KMS-11 (cell line): ENCODE data around the gene SERPINB6.
"Not testable (repeated sequence)": the region's sequence is repeated elsewhere in the genome, so short reads cannot be mapped to it uniquely, and the experiment has no call there.

Experiments used
- H2AFZ ChIP-seq: fragments of 200-600 bp; sonication (generic); 2 replicates; pipeline ENCODE4 v1.6.1; 2016; ENCODE audit warnings: antibody characterized with exemption, mixed run types, low read depth
- H3K27ac ChIP-seq: fragments of 200-600 bp; sonication (generic); 2 replicates; pipeline ENCODE4 v1.6.1; 2016; ENCODE audit warnings: mild to moderate bottlenecking, mixed run types
- H3K27me3 ChIP-seq: fragments of 200-600 bp; sonication (generic); 2 replicates; pipeline ENCODE4 v1.6.1; 2017; ENCODE audit warnings: mild to moderate bottlenecking, low read depth, mixed run types, moderate library complexity; ENCODE audit not compliant: insufficient read depth
- H3K36me3 ChIP-seq: fragments of 200-600 bp; sonication (generic); 2 replicates; pipeline ENCODE4 v1.6.1; 2017; ENCODE audit warnings: mild to moderate bottlenecking, mixed run types; ENCODE audit not compliant: insufficient read depth
- H3K4me1 ChIP-seq: fragments of 200-600 bp; sonication (generic); 2 replicates; pipeline ENCODE4 v1.6.1; 2016; ENCODE audit warnings: mild to moderate bottlenecking, low read depth, mixed run types; ENCODE audit not compliant: poor library complexity, severe bottlenecking
- H3K4me2 ChIP-seq: fragments of 200-600 bp; sonication (generic); 2 replicates; pipeline ENCODE4 v1.7.0; 2016; ENCODE audit warnings: mild to moderate bottlenecking, mixed run types
- H3K4me3 ChIP-seq: fragments of 200-600 bp; sonication (generic); IDR thresholded peaks from 2 replicates; pipeline ENCODE4 v1.6.1; 2017; ENCODE audit warnings: low read depth, low read length, mixed read lengths; ENCODE audit not compliant: insufficient read depth
- H3K79me2 ChIP-seq: fragments of 200-600 bp; sonication (generic); 2 replicates; pipeline ENCODE4 v1.6.1; 2016; ENCODE audit warnings: low read depth, mixed run types; ENCODE audit not compliant: insufficient read depth
- H3K9ac ChIP-seq: fragments of 200-600 bp; sonication (generic); 2 replicates; pipeline ENCODE4 v1.6.1; 2016; ENCODE audit warnings: mild to moderate bottlenecking, mixed run types
- H4K20me1 ChIP-seq: fragments of 200-600 bp; sonication (generic); 2 replicates; pipeline ENCODE4 v1.6.1; 2016; ENCODE audit warnings: mild to moderate bottlenecking, mixed run types; ENCODE audit not compliant: insufficient read depth
- TF ChIP-seq, protein P1 (sequence below): fragments of 200-600 bp; sonication (generic); conservative IDR thresholded peaks from 2 replicates; pipeline ENCODE4 v1.6.1; 2017; ENCODE audit warnings: low read depth, mild to moderate bottlenecking, antibody characterized with exemption, low read length, moderate library complexity, mixed read lengths

The SERPINB6 gene

DNA sequence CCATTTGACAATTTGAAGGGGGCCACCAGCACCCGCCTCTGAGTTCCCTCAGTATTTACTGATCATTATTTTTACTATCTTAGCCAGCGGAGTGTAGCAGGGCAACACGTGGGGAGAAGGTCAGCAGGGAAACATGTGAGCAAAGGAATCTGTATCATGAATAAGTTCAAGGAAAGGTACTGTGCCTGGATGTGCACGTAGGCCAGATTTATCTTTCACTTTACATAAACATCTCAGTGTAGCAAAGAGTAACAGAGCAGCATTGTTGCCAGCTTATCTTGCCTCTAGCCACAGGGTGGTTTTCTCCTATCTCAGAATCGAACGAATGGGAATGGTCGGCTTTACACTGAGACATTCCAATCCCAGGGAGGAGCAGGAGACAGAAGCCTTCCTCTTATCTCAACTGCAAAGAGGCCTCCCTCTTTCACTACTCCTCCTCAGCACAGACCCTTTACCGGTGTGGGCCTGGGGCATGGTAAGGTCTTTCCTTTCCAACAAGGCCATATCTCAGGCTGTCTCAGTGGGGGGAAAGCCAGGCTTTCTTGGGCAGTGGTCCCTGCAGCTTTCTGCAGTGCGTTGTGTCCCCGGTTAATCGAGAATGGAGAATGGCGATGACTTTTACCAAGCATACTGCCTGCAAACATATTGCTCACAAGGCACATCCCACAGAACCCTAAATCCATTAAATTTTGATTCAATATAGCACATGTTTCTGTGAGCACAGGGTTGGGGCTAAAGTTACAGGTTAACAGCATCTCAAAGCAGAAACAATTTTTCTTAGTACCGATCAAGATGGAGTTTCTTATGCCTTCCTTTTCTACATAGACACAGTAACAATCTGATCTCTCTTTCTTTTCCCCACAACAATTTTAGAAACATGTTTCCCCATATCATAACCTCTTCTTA lies 45.3 kb downstream of the SERPINB6 start:
- H3K79me2 ChIP-seq, H3K27me3 ChIP-seq, H4K20me1 ChIP-seq, H2AFZ ChIP-seq, H3K9ac ChIP-seq, H3K36me3 ChIP-seq, H3K4me1 ChIP-seq, H3K27ac ChIP-seq, H3K4me3 ChIP-seq, H3K4me2 ChIP-seq: not testable (repeated sequence)

DNA sequence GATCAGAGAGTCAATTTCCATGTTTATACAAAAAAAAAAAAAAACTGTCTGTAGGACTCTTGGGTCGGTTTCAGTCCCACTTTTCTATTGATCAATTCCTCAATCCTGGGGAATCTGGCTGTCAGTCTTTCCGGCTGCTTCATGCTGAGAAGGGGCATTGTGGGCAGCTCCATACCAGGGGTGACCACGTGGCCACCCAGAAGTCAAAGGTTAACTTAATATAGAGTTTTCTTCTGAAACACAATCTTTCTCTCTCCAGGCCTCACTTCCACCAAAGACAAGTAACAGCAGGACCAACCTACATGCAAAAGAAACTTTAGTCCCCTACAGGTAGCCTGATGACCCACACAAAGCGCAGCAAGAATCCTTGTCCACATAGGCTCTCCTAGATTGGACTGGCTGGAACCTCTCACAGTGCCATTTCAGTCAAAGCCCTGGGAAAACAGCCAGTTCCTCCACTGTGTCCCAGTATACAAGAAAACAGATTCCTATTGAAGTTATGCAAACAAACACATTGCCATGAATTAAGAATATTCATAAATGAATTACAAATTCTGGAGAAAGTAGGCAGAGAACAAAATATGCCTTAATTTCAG lies 49.7 kb downstream of the SERPINB6 start:
- no peaks in the 10 kb centered on the region for H3K36me3 ChIP-seq
- no peak overlapping the region for H3K4me2 ChIP-seq
- no peak overlapping the region for H2AFZ ChIP-seq
- H3K27ac ChIP-seq: no peak overlapping the region
- H3K27me3 ChIP-seq: no peaks in the 10 kb centered on the region
- H3K4me3 ChIP-seq: no peak overlapping the region
- H3K79me2 ChIP-seq: no peaks in the 10 kb centered on the region
- no peak overlapping the region for H3K9ac ChIP-seq
- H4K20me1 ChIP-seq: no peaks in the 10 kb centered on the region
- no peaks in the 10 kb centered on the region for H3K4me1 ChIP-seq
- TF ChIP-seq, protein P1, sequence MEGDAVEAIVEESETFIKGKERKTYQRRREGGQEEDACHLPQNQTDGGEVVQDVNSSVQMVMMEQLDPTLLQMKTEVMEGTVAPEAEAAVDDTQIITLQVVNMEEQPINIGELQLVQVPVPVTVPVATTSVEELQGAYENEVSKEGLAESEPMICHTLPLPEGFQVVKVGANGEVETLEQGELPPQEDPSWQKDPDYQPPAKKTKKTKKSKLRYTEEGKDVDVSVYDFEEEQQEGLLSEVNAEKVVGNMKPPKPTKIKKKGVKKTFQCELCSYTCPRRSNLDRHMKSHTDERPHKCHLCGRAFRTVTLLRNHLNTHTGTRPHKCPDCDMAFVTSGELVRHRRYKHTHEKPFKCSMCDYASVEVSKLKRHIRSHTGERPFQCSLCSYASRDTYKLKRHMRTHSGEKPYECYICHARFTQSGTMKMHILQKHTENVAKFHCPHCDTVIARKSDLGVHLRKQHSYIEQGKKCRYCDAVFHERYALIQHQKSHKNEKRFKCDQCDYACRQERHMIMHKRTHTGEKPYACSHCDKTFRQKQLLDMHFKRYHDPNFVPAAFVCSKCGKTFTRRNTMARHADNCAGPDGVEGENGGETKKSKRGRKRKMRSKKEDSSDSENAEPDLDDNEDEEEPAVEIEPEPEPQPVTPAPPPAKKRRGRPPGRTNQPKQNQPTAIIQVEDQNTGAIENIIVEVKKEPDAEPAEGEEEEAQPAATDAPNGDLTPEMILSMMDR: no peak

DNA sequence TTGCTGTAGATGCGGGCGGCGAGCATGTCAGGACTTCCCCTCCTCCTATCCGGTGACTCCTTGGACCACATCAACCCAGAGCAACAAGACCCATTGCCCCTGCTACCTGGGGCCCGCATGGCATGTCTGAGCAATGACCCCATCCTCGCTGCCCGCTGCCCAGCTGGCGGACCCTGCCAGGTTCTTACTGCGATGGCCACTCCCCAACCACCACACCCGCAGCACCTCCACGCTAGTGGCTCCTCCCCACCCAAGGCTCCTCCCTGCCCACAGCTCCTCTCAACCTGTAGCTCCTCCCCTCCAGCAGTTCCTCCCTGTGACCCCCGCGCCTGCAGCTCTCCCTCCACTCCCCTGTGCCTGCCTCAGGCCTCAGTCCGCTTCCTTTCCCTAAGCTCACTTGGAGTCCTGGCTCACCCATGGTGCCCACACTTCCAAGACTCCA lies 50.7 kb downstream of the SERPINB6 start:
- H3K9ac ChIP-seq: no peak overlapping the region
- TF ChIP-seq, protein P1: no peak
- no peak overlapping the region for H2AFZ ChIP-seq
- H4K20me1 ChIP-seq: no peaks in the 10 kb centered on the region
- no peaks in the 10 kb centered on the region for H3K4me1 ChIP-seq
- H3K4me3 ChIP-seq: no peak overlapping the region
- H3K27me3 ChIP-seq: no peaks in the 10 kb centered on the region
- no peaks in the 10 kb centered on the region for H3K79me2 ChIP-seq
- no peak overlapping the region for H3K27ac ChIP-seq
- no peak overlapping the region for H3K4me2 ChIP-seq
- H3K36me3 ChIP-seq: no peaks in the 10 kb centered on the region

DNA sequence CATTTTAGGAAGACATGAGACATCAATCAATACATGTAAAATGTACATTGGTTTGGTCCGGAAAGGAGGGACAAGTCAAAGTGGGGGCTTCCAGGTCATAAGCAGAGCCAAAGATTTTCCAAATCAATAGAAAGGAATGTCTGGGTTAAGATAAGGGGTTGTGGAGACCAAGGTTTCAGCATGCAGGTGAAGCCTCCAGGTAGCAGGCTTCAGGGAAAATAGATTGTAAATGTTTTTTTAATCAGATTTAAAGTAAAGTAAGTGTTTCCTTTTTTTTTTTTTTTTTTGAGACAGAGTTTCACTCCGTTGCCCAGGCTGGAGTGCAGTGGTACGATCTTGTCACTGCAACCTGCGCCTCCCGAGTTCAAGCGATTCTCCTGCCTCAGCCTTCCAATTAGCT lies 51.5 kb downstream of the SERPINB6 start:
- H3K4me1 ChIP-seq: no peaks in the 10 kb centered on the region
- H4K20me1 ChIP-seq: no peaks in the 10 kb centered on the region
- H3K27me3 ChIP-seq: no peaks in the 10 kb centered on the region
- no peaks in the 10 kb centered on the region for H3K79me2 ChIP-seq
- H3K27ac ChIP-seq: no peak overlapping the region
- no peak overlapping the region for H2AFZ ChIP-seq
- no peak overlapping the region for H3K4me2 ChIP-seq
- H3K36me3 ChIP-seq: no peaks in the 10 kb centered on the region
- no peak overlapping the region for H3K9ac ChIP-seq
- TF ChIP-seq, protein P1: no peak
- no peak overlapping the region for H3K4me3 ChIP-seq

DNA sequence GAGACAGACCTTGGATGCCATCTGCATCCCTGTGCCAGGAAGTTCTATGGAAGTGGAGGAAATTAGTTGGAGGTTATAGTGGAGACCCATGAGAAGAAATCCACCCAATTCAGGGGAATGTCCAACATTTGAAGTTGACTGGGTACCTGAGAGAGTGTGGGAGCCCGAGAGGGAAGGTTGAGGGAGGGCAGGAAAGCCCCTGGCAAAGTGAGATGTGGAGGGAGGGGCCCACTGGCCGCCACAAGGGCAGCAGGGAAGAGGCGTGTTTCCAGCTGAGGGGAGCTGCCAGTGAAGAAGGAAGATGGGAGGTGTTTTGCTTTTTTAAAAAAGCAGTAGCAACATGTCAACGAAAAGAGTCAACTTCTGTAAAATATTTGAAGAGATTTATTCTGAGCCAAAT lies 52.0 kb downstream of the SERPINB6 start:
- TF ChIP-seq, protein P1: no peak
- Histone ChIP-seq H3K9ac (no peak overlapping the region), H2AFZ (no peak overlapping the region), H3K4me1 (no peaks in the 10 kb centered on the region), H3K36me3 (no peaks in the 10 kb centered on the region), H3K79me2 (no peaks in the 10 kb centered on the region), H4K20me1 (no peaks in the 10 kb centered on the region), H3K27ac (no peak overlapping the region), H3K27me3 (no peaks in the 10 kb centered on the region), H3K4me3 (no peak overlapping the region), H3K4me2 (no peak overlapping the region)
